NCI-H69 (cell line): ENCODE results near the gene IFNA10.
"Not testable (repeated sequence)": the region's sequence is repeated elsewhere in the genome, so short reads cannot be mapped to it uniquely, and the experiment has no call there.

Experiments
- DNase-seq: peaks from one replicate; lab custom pipeline; 2025; lab: John Stamatoyannopoulos, UW

Gene IFNA10

DNA sequence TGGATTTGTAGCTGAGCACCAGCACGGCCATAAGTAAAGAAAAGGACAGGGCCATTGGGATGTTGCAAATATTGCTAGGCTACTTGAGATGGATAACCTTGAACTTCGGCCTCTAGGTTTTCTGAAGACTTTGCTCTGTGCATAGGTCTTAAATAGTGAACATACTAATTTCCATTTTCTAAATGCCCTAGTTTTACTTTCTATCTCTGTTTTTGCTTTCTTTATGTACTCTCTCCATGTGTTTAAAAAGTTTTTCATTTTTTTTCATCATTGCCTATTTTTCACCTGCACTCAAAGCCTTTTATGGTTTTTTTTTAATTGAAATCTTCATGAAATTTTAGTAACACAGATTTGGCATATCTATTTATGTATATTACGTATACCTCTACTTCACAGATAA lies at the start of gene IFNA10:
TSS of gene IFNA10 (minus strand) at position 101 of the 400 bp plus-strand sequence. CDS start at position 55, 46 bp downstream.
- not testable (repeated sequence) for DNase-seq

DNA sequence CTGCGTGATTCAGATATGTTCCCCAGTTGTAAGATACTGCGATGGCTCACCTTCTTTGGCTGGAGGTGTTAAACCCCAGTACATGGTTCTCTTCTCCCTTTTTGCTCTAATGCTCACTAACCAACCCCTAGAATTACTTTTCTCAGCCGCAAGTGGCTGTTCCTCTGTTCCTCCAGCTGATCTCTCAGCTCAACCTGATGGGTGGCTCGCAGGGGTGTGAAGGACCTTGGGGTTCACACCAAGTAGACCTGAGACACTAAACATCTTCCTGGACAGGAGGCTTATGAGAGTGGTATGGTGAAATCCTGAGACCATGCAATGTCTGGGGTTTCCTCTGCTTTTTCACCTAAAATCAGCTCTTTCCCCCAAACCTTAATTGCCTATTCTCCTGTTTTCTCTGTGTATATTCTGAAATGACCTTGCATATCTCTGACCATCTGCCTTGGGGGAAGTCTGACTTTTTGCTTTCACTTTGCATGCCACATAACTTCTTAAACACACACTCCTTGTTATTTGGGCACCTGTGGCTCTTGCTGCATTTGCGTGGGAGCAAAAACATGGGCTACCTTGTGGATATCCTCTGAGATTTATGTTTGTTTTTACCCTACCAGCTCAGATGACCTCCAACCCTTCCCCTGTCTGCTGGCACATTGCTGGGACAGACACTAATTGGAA lies 48.7 kb upstream of the IFNA10 start:
- no peak for DNase-seq

DNA sequence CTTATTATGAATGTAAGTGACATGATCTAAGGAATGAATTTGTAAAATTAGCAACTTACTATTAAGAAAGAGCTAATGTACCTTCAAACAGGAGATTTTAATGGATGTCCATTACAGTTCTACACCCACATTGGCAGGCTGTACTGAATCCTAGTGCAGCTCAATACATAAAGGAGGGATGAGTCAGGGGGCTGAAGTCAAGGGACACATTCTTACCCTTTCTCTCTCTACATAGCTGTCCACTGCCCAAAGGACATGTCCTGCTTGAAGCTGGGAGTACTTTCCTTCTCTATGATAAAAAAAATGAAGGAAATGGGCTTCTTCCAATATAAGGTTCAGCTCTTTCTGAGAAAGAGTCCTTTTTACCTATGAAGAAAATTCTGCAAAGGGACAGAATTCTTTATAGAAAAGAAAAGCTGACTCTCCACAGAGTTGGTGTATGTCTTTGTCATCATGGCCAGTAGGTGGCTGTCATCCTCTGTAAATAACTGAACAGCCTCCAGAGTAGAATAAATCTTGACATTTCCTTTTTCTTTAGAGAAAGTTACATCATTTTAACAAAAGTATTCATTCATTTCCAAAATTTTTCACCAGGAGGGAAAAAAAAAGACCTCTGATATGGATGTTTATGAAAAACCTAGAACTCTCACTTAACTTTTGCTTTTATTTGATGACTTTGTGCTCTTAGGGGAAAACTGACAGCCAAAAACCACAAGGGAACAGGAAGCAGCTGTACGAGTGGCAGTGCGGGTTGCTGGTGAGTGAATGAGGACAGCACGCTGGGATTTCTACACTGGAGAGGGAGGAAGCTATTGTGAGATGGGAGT lies 46.0 kb upstream of the IFNA10 start:
- peak; percentile 47 for DNase-seq

DNA sequence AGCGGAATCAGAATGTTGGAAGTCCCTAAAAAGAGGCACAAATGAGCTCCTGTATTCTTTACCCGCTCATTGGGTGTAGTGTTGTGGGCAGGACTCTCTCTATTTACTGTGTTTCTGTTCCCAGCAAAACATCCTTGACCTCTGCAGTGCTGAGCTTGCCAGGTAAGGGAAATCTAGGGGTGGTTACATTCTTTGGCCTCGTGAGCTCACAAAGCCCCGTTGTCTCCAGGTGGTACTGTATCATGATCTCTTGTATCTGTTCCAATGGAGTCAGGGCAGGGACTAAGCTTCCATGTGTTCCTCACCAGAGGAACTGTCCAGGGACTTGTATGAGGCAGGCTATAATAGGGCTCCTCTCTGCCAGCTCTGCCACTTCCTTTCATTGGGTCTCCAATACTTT lies 44.7 kb upstream of the IFNA10 start:
- no peak for DNase-seq

DNA sequence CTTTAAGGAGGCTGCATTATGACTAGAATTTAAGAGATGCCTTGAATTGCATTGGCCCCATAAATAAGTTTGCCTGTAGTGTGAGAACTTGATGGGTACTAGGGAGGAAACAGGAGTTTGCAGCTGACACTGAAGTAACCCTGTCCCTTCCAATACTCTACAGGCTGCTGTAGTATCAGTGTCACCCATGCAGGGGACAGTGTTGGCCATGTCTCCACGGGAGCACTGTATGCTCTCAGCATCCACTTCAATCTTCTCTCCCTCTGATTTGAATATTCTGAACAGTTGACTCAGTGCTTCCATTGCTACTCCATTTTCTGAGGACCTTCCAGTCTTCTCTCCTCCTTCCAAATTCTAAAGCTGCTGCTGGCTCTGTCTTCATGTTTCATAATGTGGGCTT lies 44.2 kb upstream of the IFNA10 start:
- peak; percentile 23 for DNase-seq

DNA sequence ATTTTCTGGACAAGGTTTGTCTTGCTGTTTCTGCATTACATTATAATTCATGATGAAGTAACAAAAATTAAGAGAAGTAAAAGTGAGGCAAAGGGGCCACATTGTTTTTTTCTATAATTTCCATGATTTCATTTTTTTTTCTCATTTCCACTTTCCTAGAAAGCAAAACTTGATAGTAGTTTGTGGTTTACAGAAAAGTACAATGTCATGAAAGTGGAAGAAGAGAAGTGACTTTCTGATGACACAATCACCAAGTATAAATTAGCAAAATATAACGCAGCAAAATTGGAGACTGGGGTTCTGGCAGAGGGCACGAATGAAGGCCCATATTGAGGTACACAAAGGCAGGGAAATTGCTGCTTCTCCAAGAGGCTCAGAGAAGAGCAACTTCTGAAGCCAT lies 37.9 kb upstream of the IFNA10 start:
- DNase-seq = no peak

DNA sequence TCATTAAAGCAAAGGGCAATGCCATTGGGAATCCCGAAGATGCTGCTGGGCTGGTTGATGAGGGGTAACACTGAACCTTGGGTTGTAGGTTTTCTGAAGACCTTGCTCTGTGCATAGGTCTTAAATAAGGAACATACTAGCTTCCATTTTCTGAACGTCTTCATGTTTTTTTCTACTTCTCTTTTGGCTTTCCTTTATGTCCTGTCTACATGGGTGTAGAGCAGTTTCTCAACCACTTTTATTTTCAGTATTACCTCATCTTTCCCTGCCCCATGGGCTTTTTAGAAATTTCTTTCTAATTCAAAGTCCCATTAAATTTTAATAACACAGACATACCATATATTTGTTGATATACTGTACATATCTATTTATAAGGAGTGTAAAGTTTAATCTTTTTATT lies 33.0 kb upstream of the IFNA10 start, which contains the start of gene IFNA14:
TSS of gene IFNA14 (minus strand) at position 95 of the 400 bp plus-strand sequence. CDS start at position 25, 70 bp downstream.
- no peak for DNase-seq

DNA sequence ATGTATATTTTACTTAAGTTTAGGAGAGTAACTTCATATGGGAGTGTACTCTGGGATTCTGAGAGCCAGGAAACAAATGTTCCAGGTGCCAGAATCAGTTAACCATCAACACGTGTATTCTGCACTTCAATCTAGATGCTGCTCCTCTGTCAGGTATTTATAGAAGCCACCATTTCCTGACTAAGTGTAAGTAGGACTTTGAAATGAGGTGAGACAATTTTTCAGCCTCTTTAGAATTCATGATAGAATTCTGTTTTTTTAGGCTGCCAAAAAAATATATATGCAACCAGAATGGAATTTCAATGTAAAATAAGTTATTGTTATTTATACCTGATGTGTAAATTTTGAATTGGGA lies 29.4 kb upstream of the IFNA10 start:
- DNase-seq = not testable (repeated sequence)

DNA sequence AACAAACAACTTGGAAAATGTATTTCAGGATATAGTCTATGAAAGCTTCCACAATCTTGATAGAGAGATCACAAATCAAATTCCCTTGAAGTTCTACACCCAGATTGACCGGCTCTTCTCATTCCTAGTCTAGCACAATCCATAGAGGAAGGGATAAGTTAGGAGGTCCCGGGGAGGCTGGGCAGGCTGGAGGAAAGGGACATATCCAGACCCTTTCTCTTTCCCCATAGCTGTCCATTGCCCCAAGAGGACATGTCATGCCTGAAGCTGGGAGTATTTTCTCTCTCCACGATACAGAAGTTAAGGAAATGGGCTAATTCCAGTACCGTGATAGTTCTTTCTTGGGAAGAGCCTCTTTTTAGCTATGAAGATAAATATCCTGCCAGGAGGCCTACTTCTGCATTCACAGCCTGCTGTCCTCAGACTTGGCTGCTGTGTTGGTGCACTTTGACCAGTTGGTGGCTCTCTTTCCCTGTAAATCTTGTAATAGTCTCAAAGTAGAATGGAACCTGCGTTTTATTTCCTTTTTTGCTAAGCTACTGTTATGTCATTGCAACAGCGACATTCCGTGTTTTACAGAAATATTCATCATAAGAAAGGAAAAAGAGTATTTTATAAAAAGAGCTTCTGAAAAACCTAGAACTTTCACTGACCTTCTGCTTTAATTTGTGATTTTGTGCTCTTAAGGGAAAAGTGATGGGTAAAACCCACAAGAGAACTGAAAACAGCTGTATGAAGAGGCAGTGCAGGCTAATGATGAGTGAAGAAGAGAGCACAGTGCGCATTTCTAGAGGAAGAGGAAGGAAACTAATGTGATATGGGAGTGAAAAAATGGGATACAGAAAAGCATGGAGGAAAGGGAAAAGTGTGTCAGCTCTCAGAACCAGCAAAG lies 28.8 kb upstream of the IFNA10 start:
- peak; percentile 62 for DNase-seq

DNA sequence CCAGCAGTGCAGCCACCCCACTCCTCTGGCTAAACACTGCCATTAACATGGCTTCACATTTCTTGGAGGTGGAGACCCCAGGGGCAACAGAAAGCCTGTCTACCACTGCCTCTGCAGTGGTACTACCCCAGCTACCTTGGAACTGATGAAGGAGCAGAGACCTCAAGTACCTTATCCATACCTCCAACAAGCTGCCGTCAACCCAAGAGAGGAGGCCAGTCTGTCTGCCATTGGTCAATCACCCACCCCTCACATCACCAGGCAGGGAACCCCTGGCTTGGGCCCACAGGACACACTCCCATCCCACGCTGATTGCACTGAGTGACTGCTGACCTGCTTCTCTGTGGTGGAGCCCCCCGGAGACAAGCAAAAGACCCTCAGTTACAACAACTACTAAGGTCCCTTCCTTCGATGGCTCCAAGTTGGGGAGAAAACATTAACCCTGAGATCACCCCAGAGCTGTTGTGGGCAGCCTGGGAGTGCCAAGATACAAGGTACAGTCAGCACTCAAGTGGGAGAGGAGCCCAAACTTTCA lies 27.3 kb upstream of the IFNA10 start:
- DNase-seq = no peak

DNA sequence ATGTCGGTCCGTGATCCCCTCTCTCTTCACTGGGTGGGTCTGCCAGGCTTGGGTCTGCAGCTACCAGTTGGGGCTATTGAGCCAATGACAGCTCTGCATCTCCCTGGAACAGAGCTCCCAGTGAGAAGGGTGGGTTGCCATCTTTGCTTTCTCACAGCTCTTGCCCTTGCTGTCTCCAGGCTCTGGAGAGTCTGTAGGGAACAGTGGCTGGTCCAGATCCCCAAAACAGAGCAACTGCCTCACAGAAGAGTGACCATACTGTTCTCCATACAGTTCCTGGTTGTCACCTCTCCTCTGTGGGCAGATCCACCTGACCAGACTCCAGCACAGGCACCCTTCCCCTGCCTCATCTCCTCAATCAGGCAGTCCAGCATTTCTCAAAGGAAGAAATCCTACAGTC lies 26.3 kb upstream of the IFNA10 start:
- DNase-seq = no peak

DNA sequence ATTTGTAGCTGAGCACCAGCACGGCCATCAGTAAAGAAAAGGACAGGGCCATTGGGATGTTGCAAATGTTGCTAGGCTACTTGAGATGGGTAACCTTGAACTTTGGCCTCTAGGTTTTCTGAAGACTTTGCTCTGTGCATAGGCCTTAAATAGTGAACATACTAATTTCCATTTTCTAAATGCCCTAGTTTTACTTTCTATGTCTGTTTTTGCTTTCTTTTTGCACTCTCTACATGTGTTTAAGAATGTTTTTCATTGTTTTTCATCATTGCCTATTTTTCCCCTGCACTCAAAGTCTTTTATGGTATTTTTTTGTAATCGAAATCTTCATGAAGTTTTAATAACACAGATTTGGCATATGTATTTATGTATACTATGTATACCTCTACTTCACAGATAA lies 21.2 kb upstream of the IFNA10 start, which contains the start of gene IFNA17:
TSS of gene IFNA17 (minus strand) at position 101 of the 400 bp plus-strand sequence. CDS start at position 52, 49 bp downstream.
- no peak for DNase-seq

DNA sequence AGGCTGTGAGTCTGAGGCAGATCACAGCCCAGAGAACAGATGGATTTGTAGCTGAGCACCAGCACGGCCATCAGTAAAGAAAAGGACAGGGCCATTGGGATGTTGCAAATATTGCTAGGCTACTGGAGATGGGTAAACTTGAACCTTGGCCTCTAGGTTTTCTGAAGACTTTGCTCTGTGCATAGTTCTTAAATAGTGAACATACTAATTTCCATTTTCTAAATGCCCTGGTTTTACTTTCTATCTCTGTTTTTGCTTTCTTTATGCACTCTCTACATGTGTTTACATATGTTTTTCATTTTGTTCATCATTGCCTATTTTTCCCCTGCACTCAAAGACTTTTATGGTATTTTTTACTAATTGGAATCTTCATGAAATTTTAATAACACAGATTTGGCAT lies 10.3 kb upstream of the IFNA10 start, which contains the start of gene IFNA16:
TSS of gene IFNA16 (minus strand) at position 101 of the 400 bp plus-strand sequence. CDS start at position 95, 6 bp downstream.
- not testable (repeated sequence) for DNase-seq

DNA sequence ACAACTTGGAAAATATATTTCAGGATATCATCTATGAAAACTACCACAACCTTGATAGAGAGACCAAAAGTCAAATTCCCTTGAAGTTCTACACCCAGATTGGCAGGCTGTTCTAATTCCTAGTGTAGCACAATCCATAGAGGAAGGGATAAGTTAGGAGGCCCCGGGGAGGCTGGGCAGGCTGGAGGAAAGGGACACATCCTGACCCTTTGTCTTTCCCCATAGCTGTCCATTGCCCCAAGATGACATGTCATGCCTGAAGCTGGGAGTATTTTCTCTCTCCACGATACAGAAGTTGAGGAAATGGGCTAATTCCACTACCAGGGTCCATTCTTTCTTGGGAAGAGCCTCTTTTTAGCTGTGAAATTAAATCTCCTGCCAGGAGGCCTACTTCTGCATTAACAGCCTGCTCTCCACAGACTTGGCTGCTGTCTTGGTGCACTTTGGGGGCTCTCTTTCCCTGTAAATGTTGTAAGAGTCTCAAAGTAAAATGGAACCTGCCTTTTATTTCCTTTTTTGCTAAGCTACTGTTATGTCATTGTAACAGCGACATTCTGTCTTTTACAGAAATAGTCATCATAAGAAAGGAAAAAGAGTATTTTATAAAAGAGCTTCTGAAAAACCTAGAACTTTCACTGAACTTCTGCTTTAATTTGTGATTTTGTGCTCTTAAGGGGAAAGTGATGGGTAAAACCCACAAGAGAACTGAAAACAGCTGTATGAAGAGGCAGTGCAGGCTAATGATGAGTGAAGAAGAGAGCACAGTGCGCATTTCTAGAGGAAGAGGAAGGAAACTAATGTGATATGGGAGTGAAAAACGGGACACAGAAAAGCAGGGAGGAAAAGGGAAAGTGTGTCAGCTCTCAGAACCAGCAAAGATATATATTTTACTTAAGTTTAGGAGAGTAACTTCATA lies 6.7 kb upstream of the IFNA10 start:
- DNase-seq = peak; percentile 18

DNA sequence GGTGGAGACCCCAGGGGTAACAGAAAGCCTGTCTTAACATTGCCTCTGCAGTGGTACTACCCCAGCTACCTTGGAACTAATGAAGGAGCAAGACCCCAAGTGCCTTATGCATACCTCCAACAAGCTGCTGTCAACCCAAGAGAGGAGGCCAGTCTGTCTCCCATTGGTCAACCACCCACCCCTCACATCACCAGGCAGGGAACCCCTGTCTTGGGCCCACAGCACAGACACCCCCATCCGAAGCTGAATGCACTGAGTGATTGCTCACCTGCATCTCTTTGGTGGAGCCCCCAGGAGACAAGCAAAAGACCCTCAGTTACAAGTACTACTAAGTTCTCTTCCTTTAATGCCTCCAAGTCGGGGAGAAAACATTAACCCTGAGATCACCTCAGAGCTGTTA lies 5.2 kb upstream of the IFNA10 start:
- not testable (repeated sequence) for DNase-seq

DNA sequence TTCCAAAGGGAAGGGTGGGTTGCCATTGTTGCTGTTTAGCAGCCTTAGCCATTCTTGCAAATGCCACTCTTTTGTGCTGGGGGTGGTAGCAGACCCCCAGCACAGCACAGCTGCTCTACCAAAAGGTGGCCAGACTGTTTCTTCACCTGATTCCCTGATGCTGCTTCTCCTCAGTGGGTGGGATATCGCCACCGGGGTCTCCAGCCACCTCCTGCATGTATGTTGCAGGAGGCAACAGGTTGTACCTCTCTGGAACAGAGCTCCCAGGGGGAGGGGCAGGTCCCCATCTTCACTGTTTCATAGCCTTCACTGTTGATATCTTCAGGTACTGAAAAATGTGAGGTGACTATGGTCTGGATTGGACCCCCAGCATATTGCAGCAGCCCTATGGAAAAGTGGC lies 3.8 kb upstream of the IFNA10 start:
- not testable (repeated sequence) for DNase-seq

DNA sequence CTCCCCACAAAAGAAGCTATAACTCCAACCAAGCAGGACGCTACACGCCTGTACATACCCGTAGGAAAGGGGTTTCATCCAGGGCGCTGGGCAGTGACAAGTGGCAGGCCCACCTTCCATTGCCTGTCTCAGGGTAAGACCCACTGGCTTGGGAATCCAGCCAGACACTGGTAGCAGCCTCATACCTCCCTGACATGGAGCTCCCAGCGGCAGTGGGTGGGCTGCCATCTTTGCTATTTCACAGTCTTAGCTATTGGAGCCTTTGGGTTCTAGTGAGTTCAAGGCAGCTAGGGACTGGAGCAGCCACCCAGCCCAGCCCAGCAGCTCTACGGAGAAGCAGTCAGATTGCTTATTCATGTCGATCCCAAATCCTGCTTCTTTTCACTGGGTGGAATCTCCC lies 3.4 kb upstream of the IFNA10 start:
- no peak for DNase-seq

DNA sequence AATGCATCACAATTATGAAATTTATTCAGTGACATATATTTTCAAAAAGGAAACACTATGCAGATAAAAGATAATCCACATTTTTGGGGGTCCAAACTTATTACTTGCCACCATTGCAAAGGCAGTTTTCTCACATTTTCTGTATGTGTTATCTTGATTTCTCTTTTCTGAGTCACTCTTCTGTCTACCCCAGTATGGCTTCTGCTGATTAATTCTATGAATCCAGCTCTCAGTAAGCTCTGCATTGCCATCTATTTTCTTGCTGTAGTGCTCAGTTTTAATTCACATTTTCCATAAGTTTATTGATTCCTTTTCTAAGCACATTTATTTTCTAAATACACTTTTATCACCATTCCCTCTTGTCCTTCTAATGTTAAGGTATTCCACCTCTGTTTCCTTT lies 1.7 kb downstream of the IFNA10 start:
- DNase-seq = no peak

DNA sequence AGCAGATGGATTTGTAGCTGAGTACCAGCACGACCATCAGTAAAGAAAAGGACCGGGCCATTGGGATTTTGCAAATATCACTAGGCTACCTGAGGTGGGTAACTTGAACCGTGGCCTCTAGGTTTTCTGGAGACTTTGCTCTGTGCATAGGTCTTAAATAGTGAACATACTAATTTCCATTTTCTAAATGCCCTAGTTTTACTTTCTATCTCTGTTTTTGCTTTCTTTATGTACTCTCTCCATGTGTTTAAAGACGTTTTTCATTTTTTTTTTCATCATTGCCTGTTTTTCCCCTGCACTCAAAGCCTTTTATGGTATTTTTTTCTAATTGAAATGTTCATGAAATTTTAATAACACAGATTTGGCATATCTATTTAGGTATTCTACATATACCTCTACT lies 4.8 kb downstream of the IFNA10 start, which contains the start of gene IFNA7:
TSS of gene IFNA7 (minus strand) at position 101 of the 400 bp plus-strand sequence. CDS start at position 61, 40 bp downstream.
- not testable (repeated sequence) for DNase-seq
